Psoas muscle (tissue), 8 donors: ENCODE measurements around the gene FLAD1. TPM values are rescaled to one million over a fixed set of nuclear protein-coding genes. Genes with fewer than 3 reads are reported as not detected.
"Not testable (repeated sequence)": the region's sequence is repeated elsewhere in the genome, so short reads cannot be mapped to it uniquely, and the experiment has no call there.

Source experiments
- ATAC-seq, 4 donors: fragments of 200-7000 bp; cut with Tn5 transposase; one replicate each; pipeline ENCODE4 v1.9.1; 2020; ENCODE audit warnings: moderate library complexity in 3 of 4, mild to moderate bottlenecking in 2 of 4
- DNase-seq, 2 donors: peaks; one replicate each; pipeline ENCODE4 v3.0.0-alpha.2; 2020
- H3K27ac ChIP-seq: fragments of 200-600 bp; one replicate; pipeline ENCODE4 v1.8.0; 2022
- H3K27me3 ChIP-seq, 3 donors: fragments of 200-600 bp in 1 of 3; one replicate each; pipeline versions ENCODE4 v1.6.1 to v1.8.0; 2013 to 2022; ENCODE audit warnings: low read length in 2 of 3, mild to moderate bottlenecking in 2 of 3, moderate library complexity in 1 of 3; ENCODE audit not compliant: insufficient read depth in 3 of 3
- H3K36me3 ChIP-seq, 2 donors: fragments of 200-600 bp in 1 of 2; one replicate each; pipeline versions ENCODE4 v1.6.1 to v1.8.0; 2013 to 2022; ENCODE audit warnings: low read depth in 1 of 2, mild to moderate bottlenecking in 1 of 2, moderate library complexity in 1 of 2; ENCODE audit not compliant: insufficient read depth in 1 of 2
- H3K4me1 ChIP-seq: fragments of 200-600 bp; one replicate; pipeline ENCODE4 v1.8.0; 2022
- H3K4me3 ChIP-seq: fragments of 200-600 bp; one replicate; pipeline ENCODE4 v1.8.0; 2022; ENCODE audit warnings: mild to moderate bottlenecking
- H3K9me3 ChIP-seq: fragments of 200-600 bp; one replicate; pipeline ENCODE4 v1.8.0; 2022
- WGBS, 3 donors: extraction: QIAGEN DNeasy Blood & Tissue Kit; methylation state at CpG; one replicate each; pipeline versions ENCODE4 v1.1.6 to v1.1.7; 2013; 5-methylcytosine and 5-hydroxymethylcytosine counted together
- intact Hi-C, 2 donors: fragments of 100-400 bp; cut with DNase I; formaldehyde crosslinking; loops; one replicate each; pipeline versions ENCODE4 v1.11.0 to v1.14.2; 2022
- polyA plus RNA-seq, 3 donors: library from polyadenylated mRNA; stranded (reverse); fragments of 200-250 nt; gene quantifications; one replicate each; pipeline ENCODE4 v1.2.3, GENCODE V29; 2013
- total RNA-seq, 4 donors: library from RNA; stranded (reverse); fragmentation: NEBNext Ultra II Directional in 2 of 4; extraction: Animal tissue kit (Norgen Biotek cat#: 25700) in 2 of 4; gene quantifications; one replicate each; pipeline versions ENCODE4 v1.2.1 to v1.2.4, GENCODE V29; 2021 to 2023
- TF ChIP-seq, protein P1 (sequence below): fragments of 200-600 bp; IDR thresholded peaks from one replicate; pipeline ENCODE4 v1.8.0; 2022; ENCODE audit warnings: antibody characterized with exemption
- donor health status: healthy with polysubstance abuse.
- donor health status: DM: no; HTN: no; CAD: no; lungs with moderate emphysema.
- donor health status: Bipolar disorder and iron deficiency.
- donor health status: healthy.
- donor health status: DM: yes; HTN: yes; CAD: no.
- donor health status: DM: no; HTN: no; CAD: no.
- donor health status: DM: no; HTN: no; CAD: no.
- donor health status: DM: yes; HTN: yes; CAD: no.

Gene FLAD1
- total and polyA plus RNA-seq, 7 donors = 24.5 to 52.7 (median 34.9) TPM

DNA sequence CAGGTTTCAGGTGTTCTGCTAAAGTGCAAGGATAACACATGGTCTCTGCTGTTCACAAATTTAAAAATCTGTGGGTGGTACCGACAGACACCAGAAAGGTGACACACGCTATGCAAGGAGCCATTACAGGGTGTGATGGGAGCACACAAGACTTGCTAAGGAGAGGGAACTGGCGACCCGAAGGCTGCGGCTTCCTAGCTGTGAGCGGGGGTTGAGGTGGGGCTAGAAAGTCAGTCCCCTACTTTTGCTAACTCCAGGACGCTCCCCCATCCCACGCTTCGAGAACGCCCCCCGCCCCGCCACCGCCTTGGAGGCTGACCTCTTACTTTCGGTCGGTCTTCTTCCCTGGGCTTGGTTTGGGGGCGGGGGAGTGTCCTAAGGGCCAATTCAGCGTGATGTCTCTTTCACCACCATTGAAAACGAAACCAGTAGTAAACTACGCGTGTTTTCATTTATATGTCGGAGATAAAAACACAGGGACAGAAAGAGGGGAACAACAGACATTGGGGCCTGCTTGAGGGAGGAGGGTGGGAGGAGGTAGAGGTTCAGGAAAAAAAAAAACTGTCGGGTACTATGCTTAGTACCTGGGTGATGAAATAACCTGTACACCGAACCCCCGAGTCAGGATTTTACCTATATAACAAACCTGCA is 7.6 kb upstream of the FLAD1 start:
- WGBS, 3 donors = 0 to 1% (median 1%) methylated on average over 24 of the region's 24 CpGs
- Histone ChIP-seq H3K9me3 (no peaks in the 10 kb centered on the region), H3K4me3 (peak overlapping the region; percentile 84), H3K4me1 (peaks cover 39% of the 10 kb centered on the region), H3K36me3 (peaks cover 3 to 11% of the 10 kb centered on the region in 2 donors), H3K27me3 (no peaks in the 10 kb centered on the region), H3K27ac (peak overlapping the region; percentile 99)
- DNase-seq = peak; percentile 58 to 63
- ATAC-seq = no peak
- TF ChIP-seq, protein P1, sequence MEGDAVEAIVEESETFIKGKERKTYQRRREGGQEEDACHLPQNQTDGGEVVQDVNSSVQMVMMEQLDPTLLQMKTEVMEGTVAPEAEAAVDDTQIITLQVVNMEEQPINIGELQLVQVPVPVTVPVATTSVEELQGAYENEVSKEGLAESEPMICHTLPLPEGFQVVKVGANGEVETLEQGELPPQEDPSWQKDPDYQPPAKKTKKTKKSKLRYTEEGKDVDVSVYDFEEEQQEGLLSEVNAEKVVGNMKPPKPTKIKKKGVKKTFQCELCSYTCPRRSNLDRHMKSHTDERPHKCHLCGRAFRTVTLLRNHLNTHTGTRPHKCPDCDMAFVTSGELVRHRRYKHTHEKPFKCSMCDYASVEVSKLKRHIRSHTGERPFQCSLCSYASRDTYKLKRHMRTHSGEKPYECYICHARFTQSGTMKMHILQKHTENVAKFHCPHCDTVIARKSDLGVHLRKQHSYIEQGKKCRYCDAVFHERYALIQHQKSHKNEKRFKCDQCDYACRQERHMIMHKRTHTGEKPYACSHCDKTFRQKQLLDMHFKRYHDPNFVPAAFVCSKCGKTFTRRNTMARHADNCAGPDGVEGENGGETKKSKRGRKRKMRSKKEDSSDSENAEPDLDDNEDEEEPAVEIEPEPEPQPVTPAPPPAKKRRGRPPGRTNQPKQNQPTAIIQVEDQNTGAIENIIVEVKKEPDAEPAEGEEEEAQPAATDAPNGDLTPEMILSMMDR = no peak
- intact Hi-C loops = loop anchor here in 1 of 2 donors (2.0 kb wide), 1 partner anchor 27 kb away; the partner anchor contains the start of gene ZBTB7B

DNA sequence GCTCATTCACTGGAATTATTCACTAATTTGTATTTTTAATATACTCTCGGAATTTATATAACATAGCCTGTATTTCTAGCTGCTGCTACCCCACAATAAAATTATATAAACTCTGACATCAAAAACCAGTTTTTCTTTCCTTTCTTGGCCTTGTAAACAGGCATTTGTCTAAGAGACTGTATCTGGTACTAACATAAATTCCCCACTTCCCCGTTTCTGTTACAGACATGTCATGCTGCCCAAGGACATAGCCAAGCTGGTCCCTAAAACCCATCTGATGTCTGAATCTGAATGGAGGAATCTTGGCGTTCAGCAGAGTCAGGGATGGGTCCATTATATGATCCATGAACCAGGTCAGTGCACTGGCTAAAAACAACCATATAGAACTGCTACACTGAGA is 5.4 kb upstream of the FLAD1 start:
- H3K27ac ChIP-seq, H3K9me3 ChIP-seq, H3K27me3 ChIP-seq, ATAC-seq, intact Hi-C loops, H3K4me3 ChIP-seq, DNase-seq: not testable (repeated sequence)
- WGBS, 3 donors = 70 to 81% (median 75%) methylated on average over 3 of the region's 3 CpGs
- peaks cover 3 to 11% of the 10 kb centered on the region in 2 donors for H3K36me3 ChIP-seq
- H3K4me1 ChIP-seq = peaks cover 25% of the 10 kb centered on the region

- TF ChIP-seq, protein P1 = no peak
- ATAC-seq (no peak), DNase-seq (no peak)
- no peak overlapping the region for H3K27ac ChIP-seq
- H3K9me3 ChIP-seq = no peaks in the 10 kb centered on the region
- peaks cover 21% of the 10 kb centered on the region for H3K4me1 ChIP-seq
- H3K4me3 ChIP-seq = no peak overlapping the region
- H3K36me3 ChIP-seq = peaks cover 3 to 11% of the 10 kb centered on the region in 2 donors
- no peaks in the 10 kb centered on the region for H3K27me3 ChIP-seq
- 92 to 99% (median 96%) methylated on average over 3 of the region's 3 CpGs for WGBS, 3 donors
- intact Hi-C loops = no loop called here
Observed at GRCh38 chr1:154978360-154978759, 4.8 kb upstream of the FLAD1 start.

DNA sequence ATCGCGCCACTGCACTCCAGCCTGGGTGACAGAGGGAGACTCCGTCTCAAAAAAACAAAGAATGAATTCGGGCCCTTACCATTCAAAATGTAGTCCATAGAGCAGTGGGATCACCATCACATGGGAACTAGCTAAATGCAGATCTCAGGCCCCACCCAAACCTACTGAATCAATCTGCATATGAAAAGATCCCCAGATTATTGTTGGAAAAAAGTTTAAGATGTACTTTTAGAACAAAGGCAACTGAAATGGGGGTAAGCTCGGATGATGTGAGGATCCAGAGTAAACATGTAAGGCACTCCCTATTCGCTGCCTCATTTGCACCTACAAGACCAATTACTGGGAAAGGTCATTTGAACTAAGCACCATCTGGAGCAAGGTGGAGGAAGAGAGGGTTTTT is 803 bp upstream of the FLAD1 start:
- TF ChIP-seq, protein P1 = no peak
- H3K27me3 ChIP-seq = no peaks in the 10 kb centered on the region
- no peaks in the 10 kb centered on the region for H3K9me3 ChIP-seq
- peak overlapping the region; percentile 32 for H3K27ac ChIP-seq
- H3K36me3 ChIP-seq = peaks cover 3 to 11% of the 10 kb centered on the region in 2 donors
- H3K4me3 ChIP-seq = peak overlapping the region; percentile 72
- no peak for ATAC-seq
- WGBS, 3 donors = 55 to 70% (median 69%) methylated on average over 4 to 6 of the region's 6 CpGs
- DNase-seq = no peak
- intact Hi-C loops = no loop called here
- peaks cover 17% of the 10 kb centered on the region for H3K4me1 ChIP-seq

DNA sequence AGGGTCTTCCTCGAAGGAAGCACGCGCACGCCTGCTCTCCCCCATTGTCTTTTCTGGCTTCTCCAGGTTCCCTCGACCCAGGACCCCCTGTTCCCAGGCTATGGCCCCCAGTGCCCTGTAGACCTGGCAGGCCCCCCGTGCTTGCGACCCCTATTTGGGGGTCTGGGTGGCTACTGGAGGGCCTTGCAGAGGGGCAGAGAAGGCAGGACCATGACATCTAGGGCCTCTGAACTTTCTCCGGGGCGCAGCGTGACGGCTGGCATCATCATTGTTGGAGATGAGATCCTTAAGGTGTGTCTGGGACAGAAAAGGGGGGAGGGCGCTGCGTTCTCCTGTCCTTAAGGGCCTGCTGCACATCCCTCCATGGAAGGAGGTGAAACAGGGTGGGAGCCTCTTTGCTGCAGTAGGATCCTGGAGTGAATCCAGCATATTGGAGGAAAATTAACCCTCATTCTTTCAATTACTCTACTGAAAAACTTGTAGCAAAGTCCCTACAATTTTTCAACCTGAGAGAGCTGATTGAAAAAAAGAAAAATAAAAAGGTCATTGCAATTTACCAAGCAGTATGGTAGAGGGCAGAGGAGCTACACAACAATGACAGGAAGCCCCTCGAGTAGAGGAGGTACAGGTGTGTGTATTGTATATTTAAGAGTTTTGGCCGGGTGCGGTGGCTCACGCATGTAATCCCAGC is 777 bp downstream of the FLAD1 start:
- peak overlapping the region; percentile 75 for H3K27ac ChIP-seq
- intact Hi-C loops = no loop called here
- TF ChIP-seq, protein P1 = no peak

GRCh38 chr1:154986736-154987135 is 3.6 kb downstream of the FLAD1 start:
- Histone ChIP-seq H3K4me1 (peaks cover 22% of the 10 kb centered on the region), H3K36me3 (peaks cover 0 to 32% of the 10 kb centered on the region in 2 donors)
- H3K27ac ChIP-seq, H3K27me3 ChIP-seq, ATAC-seq, intact Hi-C loops, H3K9me3 ChIP-seq, H3K4me3 ChIP-seq: not testable (repeated sequence)
- DNase-seq = peak in 1 of 2 donors; percentile 2
- 89 to 94% (median 89%) methylated on average over 4 of the region's 4 CpGs for WGBS, 3 donors

More for the DNA sequence above, 777 bp downstream of the FLAD1 start:
- no peak for ATAC-seq
- no peaks in the 10 kb centered on the region for H3K27me3 ChIP-seq
- peak; percentile 9 to 49 for DNase-seq
- 13 to 17% (median 16%) methylated on average over 16 to 17 of the region's 17 CpGs for WGBS, 3 donors
- H3K4me3 ChIP-seq = peak overlapping the region; percentile 72
- peaks cover 3 to 18% of the 10 kb centered on the region in 2 donors for H3K36me3 ChIP-seq
- no peaks in the 10 kb centered on the region for H3K9me3 ChIP-seq
- H3K4me1 ChIP-seq = peaks cover 22% of the 10 kb centered on the region
